Thoracic aorta (tissue), 2 donors: ENCODE results near the gene TAGLN2. TPM values are rescaled to one million over a fixed set of nuclear protein-coding genes. Genes with fewer than 3 reads are reported as not detected.

Experiments used
- ATAC-seq: fragments of 150-250 bp; one replicate; pipeline ENCODE4 v1.8.0; 2017; ENCODE audit warnings: low read depth; ENCODE audit not compliant: insufficient number of reproducible peaks, low FRiP score
- DNase-seq: peaks from one replicate; pipeline ENCODE4 v3.0.0-alpha.2; 2020; ENCODE audit warnings: low spot score
- H3K27ac ChIP-seq, 2 donors: fragments of 200-600 bp; sonication (generic); 1 replicate in 1 of 2; 2 replicates in 1 of 2; pipeline ENCODE4 v1.5.1; 2016; ENCODE audit warnings: mild to moderate bottlenecking in 2 of 2, moderate library complexity in 2 of 2
- H3K27me3 ChIP-seq: fragments of 200-600 bp; sonication (generic); replicated peaks from 2 replicates; pipeline ENCODE4 v1.6.0; 2016; ENCODE audit warnings: mild to moderate bottlenecking; ENCODE audit not compliant: insufficient read depth
- H3K36me3 ChIP-seq: fragments of 200-600 bp; sonication (generic); one replicate; pipeline ENCODE4 v1.5.1; 2016
- H3K4me1 ChIP-seq, 2 donors: fragments of 200-600 bp; sonication (generic); 1 replicate in 1 of 2; 2 replicates in 1 of 2; pipeline versions ENCODE4 v1.5.1 to v1.6.0; 2016; ENCODE audit warnings: low read depth in 2 of 2, mild to moderate bottlenecking in 1 of 2; ENCODE audit not compliant: control insufficient read depth in 1 of 2
- H3K4me3 ChIP-seq: fragments of 200-600 bp; sonication (generic); 2 replicates; pipeline ENCODE4 v1.5.1; 2016; ENCODE audit warnings: mild to moderate bottlenecking
- H3K9me3 ChIP-seq: fragments of 200-600 bp; sonication (generic); 2 replicates; pipeline ENCODE4 v1.5.1; 2016
- total RNA-seq, 2 donors: library from RNA; depleted of rRNA; stranded (reverse); fragments of >200 nt; gene quantifications; one replicate each; pipeline versions ENCODE4 v1.1.0 to v1.2.3, GENCODE V29; 2016
- TF ChIP-seq, protein P1 (sequence below): fragments of 200-600 bp; sonication (generic); IDR thresholded peaks from one replicate; pipeline ENCODE4 v1.5.1; 2019; ENCODE audit warnings: antibody characterized with exemption

Gene TAGLN2
- total RNA-seq, 2 donors from 2014 or later = 298 to 352 TPM

DNA sequence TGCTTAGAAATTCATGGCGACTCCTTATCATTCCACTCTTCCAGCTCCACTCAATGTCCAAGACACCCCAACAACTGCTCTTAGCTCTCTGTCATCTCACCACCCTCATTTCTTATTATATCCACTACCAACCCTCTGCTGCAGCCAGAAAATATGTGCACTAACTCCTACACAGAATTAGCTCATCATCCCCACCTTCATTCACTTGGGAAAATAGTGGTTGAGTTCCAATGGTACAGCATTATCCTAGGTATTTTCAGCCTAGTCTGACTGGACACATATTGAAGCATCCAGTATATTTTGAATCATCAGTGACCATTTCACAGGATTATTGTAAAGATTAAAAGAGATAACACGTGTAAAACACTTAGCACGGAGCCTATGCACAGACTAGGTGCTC is 46.2 kb downstream of the TAGLN2 start:
- no peak overlapping the region for H3K4me3 ChIP-seq
- H3K27me3 ChIP-seq = no peaks in the 10 kb centered on the region
- no peaks in the 10 kb centered on the region for H3K36me3 ChIP-seq
- TF ChIP-seq, protein P1, sequence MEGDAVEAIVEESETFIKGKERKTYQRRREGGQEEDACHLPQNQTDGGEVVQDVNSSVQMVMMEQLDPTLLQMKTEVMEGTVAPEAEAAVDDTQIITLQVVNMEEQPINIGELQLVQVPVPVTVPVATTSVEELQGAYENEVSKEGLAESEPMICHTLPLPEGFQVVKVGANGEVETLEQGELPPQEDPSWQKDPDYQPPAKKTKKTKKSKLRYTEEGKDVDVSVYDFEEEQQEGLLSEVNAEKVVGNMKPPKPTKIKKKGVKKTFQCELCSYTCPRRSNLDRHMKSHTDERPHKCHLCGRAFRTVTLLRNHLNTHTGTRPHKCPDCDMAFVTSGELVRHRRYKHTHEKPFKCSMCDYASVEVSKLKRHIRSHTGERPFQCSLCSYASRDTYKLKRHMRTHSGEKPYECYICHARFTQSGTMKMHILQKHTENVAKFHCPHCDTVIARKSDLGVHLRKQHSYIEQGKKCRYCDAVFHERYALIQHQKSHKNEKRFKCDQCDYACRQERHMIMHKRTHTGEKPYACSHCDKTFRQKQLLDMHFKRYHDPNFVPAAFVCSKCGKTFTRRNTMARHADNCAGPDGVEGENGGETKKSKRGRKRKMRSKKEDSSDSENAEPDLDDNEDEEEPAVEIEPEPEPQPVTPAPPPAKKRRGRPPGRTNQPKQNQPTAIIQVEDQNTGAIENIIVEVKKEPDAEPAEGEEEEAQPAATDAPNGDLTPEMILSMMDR = no peak
- ATAC-seq (no peak), DNase-seq (no peak)
- no peak overlapping the region for H3K27ac ChIP-seq
- no peaks in the 10 kb centered on the region for H3K9me3 ChIP-seq
- H3K4me1 ChIP-seq = no peaks in the 10 kb centered on the region

DNA sequence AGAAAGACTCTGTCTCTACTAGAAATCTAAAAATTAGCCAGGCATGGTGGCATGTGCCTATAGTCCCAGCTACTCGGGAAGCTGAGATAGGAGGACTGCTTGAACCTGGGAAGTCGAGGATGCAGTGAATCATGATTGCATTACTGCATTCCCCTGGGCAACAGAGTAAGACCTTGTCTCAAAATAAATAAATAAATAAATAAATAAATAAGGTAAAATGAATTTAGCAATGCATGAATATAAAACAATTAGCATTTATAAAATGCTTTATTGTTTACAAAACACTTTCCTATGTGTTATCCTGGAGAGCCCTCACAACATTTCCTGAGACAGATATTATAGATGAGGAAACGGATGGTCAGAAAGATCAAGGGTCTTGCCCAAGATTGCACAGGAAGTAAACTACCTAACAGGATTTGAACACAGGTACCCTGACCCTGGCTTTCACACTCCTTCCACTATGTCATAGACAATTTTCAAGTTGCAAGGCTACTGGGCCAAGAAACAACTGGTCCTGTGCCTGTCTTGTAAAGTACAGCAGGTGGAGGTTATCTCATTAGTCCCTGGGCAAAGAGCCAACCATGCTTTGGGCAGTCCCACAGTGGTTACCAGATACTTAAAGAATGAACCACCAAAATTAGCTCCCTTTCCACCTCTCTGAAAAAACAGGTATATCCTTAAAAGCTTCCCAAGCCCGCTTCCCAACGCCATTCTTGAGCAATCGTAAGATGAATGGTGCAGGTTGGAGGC is 47.4 kb downstream of the TAGLN2 start:
- no peak overlapping the region for H3K4me3 ChIP-seq
- no peak overlapping the region for H3K27ac ChIP-seq
- no peaks in the 10 kb centered on the region for H3K4me1 ChIP-seq
- TF ChIP-seq, protein P1 = no peak
- no peak for DNase-seq
- H3K36me3 ChIP-seq = no peaks in the 10 kb centered on the region
- no peaks in the 10 kb centered on the region for H3K9me3 ChIP-seq
- no peak for ATAC-seq
- H3K27me3 ChIP-seq = no peaks in the 10 kb centered on the region

GRCh38 chr1:159873530-159874143 is 51.7 kb downstream of the TAGLN2 start:
- Histone ChIP-seq H3K9me3 (no peaks in the 10 kb centered on the region), H3K36me3 (no peaks in the 10 kb centered on the region), H3K27me3 (no peaks in the 10 kb centered on the region), H3K4me1 (no peaks in the 10 kb centered on the region), H3K27ac (no peak overlapping the region), H3K4me3 (no peak overlapping the region)
- TF ChIP-seq, protein P1 = no peak
- DNase-seq (no peak), ATAC-seq (no peak)

DNA sequence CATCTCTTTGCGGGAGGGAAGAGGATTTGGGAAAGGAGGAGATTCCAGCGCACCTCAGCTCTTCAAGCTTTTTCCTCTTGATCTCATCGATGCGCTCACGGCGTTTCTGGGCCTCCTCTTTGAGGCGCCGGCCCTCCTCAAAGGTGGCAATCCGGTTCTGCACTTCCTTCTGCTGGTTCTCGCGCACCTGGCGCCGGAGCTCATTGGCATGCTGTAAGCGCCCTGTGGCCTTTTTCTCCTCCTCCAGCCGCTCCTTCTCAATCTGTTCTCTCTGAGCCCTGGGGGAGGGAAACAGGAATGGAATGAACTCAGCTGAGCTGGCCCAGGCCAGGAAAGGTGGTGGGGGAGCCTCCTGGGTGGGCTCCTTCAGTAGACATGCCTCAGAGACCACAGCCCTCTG is 52.4 kb downstream of the TAGLN2 start:
- H3K9me3 ChIP-seq = no peaks in the 10 kb centered on the region
- ATAC-seq (no peak), DNase-seq (no peak)
- H3K27me3 ChIP-seq = no peaks in the 10 kb centered on the region
- H3K4me1 ChIP-seq = no peaks in the 10 kb centered on the region
- TF ChIP-seq, protein P1 = no peak
- no peak overlapping the region for H3K4me3 ChIP-seq
- H3K27ac ChIP-seq = no peak overlapping the region
- no peaks in the 10 kb centered on the region for H3K36me3 ChIP-seq

GRCh38 chr1:159870704-159871103 is 54.6 kb downstream of the TAGLN2 start:
- Histone ChIP-seq H3K27ac (no peak overlapping the region), H3K9me3 (no peaks in the 10 kb centered on the region), H3K27me3 (no peaks in the 10 kb centered on the region), H3K4me3 (no peak overlapping the region), H3K4me1 (no peaks in the 10 kb centered on the region), H3K36me3 (no peaks in the 10 kb centered on the region)
- DNase-seq = no peak
- no peak for ATAC-seq
- TF ChIP-seq, protein P1 = no peak
